Measurements from ENCODE around the gene BLACAT1.
A peak's percentile ranks its signal among the peaks of the same experiment; 100 is the strongest.

The BLACAT1 gene

DNA sequence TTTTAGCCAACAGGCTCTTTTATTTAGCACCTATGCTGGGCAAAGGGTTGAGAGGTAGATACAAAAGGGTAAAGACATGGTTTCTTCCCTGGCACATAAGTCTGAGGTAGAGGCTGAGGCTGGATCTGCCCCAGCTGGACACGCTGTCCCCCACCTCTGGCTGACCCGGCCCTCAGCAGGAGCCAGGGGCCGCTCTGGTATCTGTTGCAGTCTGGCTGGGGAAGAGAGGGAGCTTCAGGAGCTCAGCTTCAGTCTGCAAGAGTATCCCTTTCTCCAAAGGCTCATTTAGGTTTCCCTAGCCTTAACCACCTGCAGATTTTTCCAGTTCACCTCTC lies 14.2 kb downstream of the BLACAT1 start:
- CTCF ChIA-PET, result interaction anchor here (0.7 to 7.8 kb wide), 8 partner anchors 11 to 110 kb away, joined by 3 to 62 read pairs (median 3); no protein-coding TSS in a partner anchor

GRCh38 chr1:205441318-205441633 lies 14.6 kb downstream of the BLACAT1 start:
- TF ChIP-seq, protein P1, sequence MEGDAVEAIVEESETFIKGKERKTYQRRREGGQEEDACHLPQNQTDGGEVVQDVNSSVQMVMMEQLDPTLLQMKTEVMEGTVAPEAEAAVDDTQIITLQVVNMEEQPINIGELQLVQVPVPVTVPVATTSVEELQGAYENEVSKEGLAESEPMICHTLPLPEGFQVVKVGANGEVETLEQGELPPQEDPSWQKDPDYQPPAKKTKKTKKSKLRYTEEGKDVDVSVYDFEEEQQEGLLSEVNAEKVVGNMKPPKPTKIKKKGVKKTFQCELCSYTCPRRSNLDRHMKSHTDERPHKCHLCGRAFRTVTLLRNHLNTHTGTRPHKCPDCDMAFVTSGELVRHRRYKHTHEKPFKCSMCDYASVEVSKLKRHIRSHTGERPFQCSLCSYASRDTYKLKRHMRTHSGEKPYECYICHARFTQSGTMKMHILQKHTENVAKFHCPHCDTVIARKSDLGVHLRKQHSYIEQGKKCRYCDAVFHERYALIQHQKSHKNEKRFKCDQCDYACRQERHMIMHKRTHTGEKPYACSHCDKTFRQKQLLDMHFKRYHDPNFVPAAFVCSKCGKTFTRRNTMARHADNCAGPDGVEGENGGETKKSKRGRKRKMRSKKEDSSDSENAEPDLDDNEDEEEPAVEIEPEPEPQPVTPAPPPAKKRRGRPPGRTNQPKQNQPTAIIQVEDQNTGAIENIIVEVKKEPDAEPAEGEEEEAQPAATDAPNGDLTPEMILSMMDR (IDR thresholded peaks at IDR 0.05; ENCODE audit: insufficient read depth, low read length, missing control alignments), result no peak
- no peak overlapping the region for H3K4me3 ChIP-seq (ENCODE audit: low read depth, low read length)
- no peak for DNase-seq (ENCODE audit: low read depth, low spot score)
- POLR2A ChIA-PET, result no interaction called here
- CTCF ChIA-PET, result interaction anchor here (0.7 to 7.8 kb wide), 10 partner anchors 11 to 110 kb away, joined by 3 to 62 read pairs (median 4); no protein-coding TSS in a partner anchor

More for the DNA sequence above, 14.2 kb downstream of the BLACAT1 start:
- POLR2A ChIA-PET, result no interaction called here
- H3K4me3 ChIP-seq (ENCODE audit: low read depth, low read length), result no peak overlapping the region
- DNase-seq (ENCODE audit: low read depth, low spot score), result no peak
- TF ChIP-seq, protein P1 (IDR thresholded peaks at IDR 0.05; ENCODE audit: insufficient read depth, low read length, missing control alignments), result no peak

DNA sequence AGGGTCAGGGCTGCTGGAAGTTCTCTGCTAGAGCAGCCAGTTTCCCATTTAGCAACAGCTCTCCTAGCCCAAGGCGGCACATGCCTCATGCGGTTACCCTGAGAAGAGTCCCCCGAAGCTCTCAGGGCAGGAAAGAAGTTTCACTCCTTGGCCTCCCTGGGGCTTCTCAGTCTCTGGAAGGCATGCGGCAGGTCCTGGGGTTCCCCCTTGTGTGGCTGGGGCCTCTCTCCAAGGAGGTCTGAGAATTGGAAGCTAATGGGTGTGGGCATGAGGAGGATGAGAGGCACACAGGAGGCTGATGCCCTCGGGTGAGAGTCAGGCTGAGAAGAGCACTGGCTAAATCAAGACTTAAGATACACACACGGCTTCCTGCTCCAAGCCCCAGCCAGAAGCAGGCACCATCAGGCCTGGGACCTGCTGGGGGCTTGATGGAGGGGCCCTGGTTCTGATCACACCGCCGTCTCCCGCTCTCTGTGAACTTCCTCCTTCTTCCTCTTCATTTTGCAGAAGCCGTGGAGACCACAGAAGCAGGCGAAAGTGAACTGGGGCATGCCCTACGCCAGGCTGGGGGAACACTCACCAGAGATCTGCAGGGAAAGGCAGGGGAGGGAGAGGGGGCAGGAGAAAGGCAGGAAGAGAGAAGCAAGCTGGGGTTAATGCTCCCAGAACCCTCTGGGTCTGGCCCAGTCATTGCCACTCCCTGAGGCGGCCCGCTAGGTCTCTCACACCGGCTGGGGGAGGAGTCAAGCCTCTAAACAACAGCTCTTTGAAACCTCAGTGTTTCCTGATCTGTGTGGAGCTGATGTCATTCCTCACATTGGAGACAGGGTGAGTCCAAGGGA lies 15.1 kb downstream of the BLACAT1 start:
- ChIA-PET CTCF (interaction anchor here (0.7 to 7.8 kb wide), 12 partner anchors 9 to 109 kb away, joined by 3 to 62 read pairs (median 4); no protein-coding TSS in a partner anchor), POLR2A (no interaction called here)
- no peak overlapping the region for H3K4me3 ChIP-seq (ENCODE audit: low read depth, low read length)
- no peak for DNase-seq (ENCODE audit: low read depth, low spot score)
- TF ChIP-seq, protein P1 (IDR thresholded peaks at IDR 0.05; ENCODE audit: insufficient read depth, low read length, missing control alignments), result no peak

- no peak overlapping the region for H3K4me3 ChIP-seq (ENCODE audit: low read depth, low read length)
- CTCF ChIA-PET, result interaction anchor here (0.9 to 7.8 kb wide), 8 partner anchors 9 to 109 kb away, joined by 3 to 62 read pairs (median 6); no protein-coding TSS in a partner anchor
- POLR2A ChIA-PET, result no interaction called here
- DNase-seq (ENCODE audit: low read depth, low spot score), result no peak
- TF ChIP-seq, protein P1 (IDR thresholded peaks at IDR 0.05; ENCODE audit: insufficient read depth, low read length, missing control alignments), result no peak
Observed at GRCh38 chr1:205440121-205440475, 15.7 kb downstream of the BLACAT1 start.

GRCh38 chr1:205438213-205439158 lies 17.4 kb downstream of the BLACAT1 start:
- CTCF ChIA-PET, result interaction anchor here (0.9 to 7.8 kb wide), 12 partner anchors 9 to 103 kb away, joined by 3 to 62 read pairs (median 5); partner anchors contain the start of gene LEMD1
- TF ChIP-seq, protein P1 (IDR thresholded peaks at IDR 0.05; ENCODE audit: insufficient read depth, low read length, missing control alignments), result peak; percentile 71
- no peak overlapping the region for H3K4me3 ChIP-seq (ENCODE audit: low read depth, low read length)
- no peak for DNase-seq (ENCODE audit: low read depth, low spot score)
- POLR2A ChIA-PET, result no interaction called here

Measured in AG04449 (cell line).